GM23338 (cell line): Measurements from ENCODE around the gene GNB5. TPM values are rescaled to one million over a fixed set of nuclear protein-coding genes. Genes with fewer than 3 reads are reported as not detected.

Experiments used
- ATAC-seq: fragments of 200-7000 bp; cut with Tn5 transposase; 3 replicates; pipeline ENCODE4 v1.9.1; 2020
- DNase-seq: peaks from one replicate; pipeline ENCODE4 v3.0.0-alpha.2; 2015; ENCODE audit warnings: low spot score
- H2AFZ ChIP-seq: fragments of 200-600 bp; sonication (generic); 2 replicates; pipeline ENCODE4 v1.8.0; 2016; ENCODE audit warnings: antibody characterized with exemption, mild to moderate bottlenecking, moderate library complexity
- H3F3A ChIP-seq: fragments of 200-600 bp; sonication (generic); replicated peaks from 2 replicates; pipeline ENCODE4 v1.8.0; 2017; ENCODE audit warnings: antibody characterized with exemption, mixed run types, low read depth
- H3K27ac ChIP-seq: fragments of 200-600 bp; sonication (generic); 2 replicates; pipeline ENCODE4 v1.6.1; 2016; ENCODE audit warnings: low read depth
- H3K27me3 ChIP-seq: fragments of 200-600 bp; sonication (generic); 2 replicates; pipeline ENCODE4 v1.8.0; 2016; ENCODE audit warnings: mild to moderate bottlenecking, mixed run types, moderate library complexity; ENCODE audit not compliant: insufficient read depth
- H3K36me3 ChIP-seq: fragments of 200-600 bp; sonication (generic); 2 replicates; pipeline ENCODE4 v1.8.0; 2016; ENCODE audit warnings: mild to moderate bottlenecking; ENCODE audit not compliant: insufficient read depth
- H3K4me1 ChIP-seq: fragments of 200-600 bp; sonication (generic); 2 replicates; pipeline ENCODE4 v1.8.0; 2016; ENCODE audit warnings: mild to moderate bottlenecking, moderate library complexity; ENCODE audit not compliant: insufficient read depth
- H3K4me2 ChIP-seq: fragments of 200-600 bp; sonication (generic); 2 replicates; pipeline ENCODE4 v1.7.1; 2017; ENCODE audit warnings: mixed run types
- H3K4me3 ChIP-seq: fragments of 200-600 bp; sonication (generic); 2 replicates; pipeline ENCODE4 v1.6.1; 2016; ENCODE audit warnings: mixed run types
- H3K79me2 ChIP-seq: fragments of 200-600 bp; sonication (generic); replicated peaks from 2 replicates; pipeline ENCODE4 v1.8.0; 2017; ENCODE audit warnings: mild to moderate bottlenecking; ENCODE audit not compliant: insufficient read depth
- H3K9me2 ChIP-seq: fragments of 200-600 bp; sonication (generic); 2 replicates; pipeline ENCODE4 v1.8.0; 2017; ENCODE audit not compliant: insufficient read depth
- H4K20me1 ChIP-seq: fragments of 200-600 bp; sonication (generic); replicated peaks from 2 replicates; pipeline ENCODE4 v1.8.0; 2017; ENCODE audit warnings: mild to moderate bottlenecking; ENCODE audit not compliant: insufficient read depth
- H3K27ac Mint-ChIP-seq: 2 replicates; pipeline ENCODE4 v1.8.0; 2020; ENCODE audit warnings: inconsistent platforms, mild to moderate bottlenecking, moderate library complexity, mixed read lengths
- H3K27me3 Mint-ChIP-seq: 3 replicates; pipeline ENCODE4 v1.8.0; 2022; ENCODE audit warnings: low read depth, mild to moderate bottlenecking, moderate library complexity, mixed read lengths, inconsistent platforms; ENCODE audit not compliant: insufficient read depth, poor library complexity
- H3K36me3 Mint-ChIP-seq: 3 replicates; pipeline ENCODE4 v1.8.0; 2021; ENCODE audit warnings: low read depth, mild to moderate bottlenecking, inconsistent platforms, moderate library complexity, mixed read lengths
- H3K4me1 Mint-ChIP-seq: 3 replicates; pipeline ENCODE4 v1.8.0; 2020; ENCODE audit warnings: mild to moderate bottlenecking, inconsistent platforms, mixed read lengths
- H3K4me3 Mint-ChIP-seq: 3 replicates; pipeline ENCODE4 v1.8.0; 2021; ENCODE audit warnings: moderate library complexity, mild to moderate bottlenecking, inconsistent platforms, mixed read lengths
- H3K9me3 Mint-ChIP-seq: 3 replicates; pipeline ENCODE4 v1.8.0; 2020; ENCODE audit warnings: moderate library complexity, mild to moderate bottlenecking, inconsistent platforms, mixed read lengths
- CREB1 ChIP-seq: fragments of 250-450 bp; sonication (Bioruptor Pico); IDR thresholded peaks from 2 replicates; pipeline ENCODE4 v1.5.0; 2020; ENCODE audit warnings: low read depth, mild to moderate bottlenecking, moderate library complexity
- CTCF ChIP-seq, 2 experiments: fragments of 200-600 bp in 1 of 2; sonication (generic) in 1 of 2; conservative IDR thresholded peaks; 2 replicates each; pipeline versions ENCODE4 v1.5.1 to v1.6.1; 2016 to 2017; ENCODE audit warnings: antibody characterized with exemption in 2 of 2, low read depth in 2 of 2, mild to moderate bottlenecking in 2 of 2, moderate library complexity in 1 of 2
- ETS1 ChIP-seq: IDR thresholded peaks from 2 replicates; pipeline ENCODE4 v1.6.1; 2016; ENCODE audit warnings: antibody characterized with exemption
- EZH2 ChIP-seq: fragments of 200-600 bp; sonication (generic); IDR thresholded peaks from one replicate; pipeline ENCODE4 v1.8.0; 2017; ENCODE audit warnings: antibody characterized with exemption, mild to moderate bottlenecking, low read depth; ENCODE audit not compliant: unreplicated experiment
- EZH2phosphoT487 ChIP-seq: fragments of 200-600 bp; sonication (generic); IDR thresholded peaks from one replicate; pipeline ENCODE4 v1.8.1; 2018; ENCODE audit warnings: antibody characterized with exemption; ENCODE audit not compliant: unreplicated experiment
- JUNB ChIP-seq: IDR thresholded peaks from one replicate; pipeline ENCODE4 v1.6.1; 2016; ENCODE audit warnings: antibody characterized with exemption; ENCODE audit not compliant: unreplicated experiment
- NANOG ChIP-seq: IDR thresholded peaks from 2 replicates; pipeline ENCODE4 v1.6.1; 2016; ENCODE audit warnings: antibody characterized with exemption, borderline replicate concordance
- POLR2AphosphoS5 ChIP-seq: IDR thresholded peaks from 2 replicates; pipeline ENCODE4 v1.6.1; 2016; ENCODE audit warnings: antibody characterized with exemption, low read depth
- REST ChIP-seq: IDR thresholded peaks from one replicate; pipeline ENCODE4 v1.6.1; 2018; ENCODE audit warnings: antibody characterized with exemption; ENCODE audit not compliant: unreplicated experiment
- STAT1 ChIP-seq: IDR thresholded peaks from one replicate; pipeline ENCODE4 v1.6.1; 2016; ENCODE audit warnings: antibody characterized with exemption; ENCODE audit not compliant: unreplicated experiment
- ZNF114 ChIP-seq: fragments of 250-450 bp; sonication (Bioruptor Pico); IDR thresholded peaks from 2 replicates; pipeline ENCODE4 v1.5.0; 2020; ENCODE audit warnings: mild to moderate bottlenecking, moderate library complexity
- ZNF462 ChIP-seq: fragments of 250-450 bp; sonication (Bioruptor Pico); IDR thresholded peaks from 2 replicates; pipeline ENCODE4 v1.5.0; 2020; ENCODE audit warnings: mild to moderate bottlenecking, moderate library complexity
- polyA plus RNA-seq: library from polyadenylated mRNA; unstranded; fragments of >200 nt; fragmentation: Nextera tagmentation; extraction: Ambion mirVana; gene quantifications from 2 replicates; pipeline ENCODE4 v1.2.1, GENCODE V29; 2016
- total RNA-seq: library from RNA; depleted of rRNA; stranded (reverse); fragments of >200 nt; shearing (Covaris generic); gene quantifications from 2 replicates; pipeline ENCODE4 v1.2.3, GENCODE V29; 2014

Gene GNB5
- total and polyA plus RNA-seq, 2 experiments from 2014 or later: 23.0 to 40.8 TPM

GRCh38 chr15:52120488-52120887 lies 70.7 kb downstream of the GNB5 start:
- peaks cover 21% of the 10 kb centered on the region for H3K4me1 Mint-ChIP-seq
- Histone ChIP-seq H3K36me3 (no peaks in the 10 kb centered on the region), H3K79me2 (no peaks in the 10 kb centered on the region), H3K27ac (no peak overlapping the region), H3K9me2 (no peaks in the 10 kb centered on the region), H3F3A (no peaks in the 10 kb centered on the region), H3K4me2 (no peak overlapping the region), H3K27me3 (no peaks in the 10 kb centered on the region), H2AFZ (no peak overlapping the region), H3K4me3 (no peak overlapping the region), H3K4me1 (peaks cover 7% of the 10 kb centered on the region; the same call in 1 of the 2 replicates), H4K20me1 (no peaks in the 10 kb centered on the region)
- ATAC-seq (peak; percentile 45), DNase-seq (no peak)
- peaks cover 6% of the 10 kb centered on the region for H3K27me3 Mint-ChIP-seq
- no peak for TF ChIP-seq ETS1
- no peak for TF ChIP-seq CREB1 (CRISPR knock-in tag)
- TF ChIP-seq EZH2phosphoT487: no peak
- no peak for TF ChIP-seq POLR2AphosphoS5
- TF ChIP-seq ZNF462 (CRISPR knock-in tag): no peak
- no peak for TF ChIP-seq REST
- no peak for TF ChIP-seq EZH2
- no peak for TF ChIP-seq CTCF (conservative IDR thresholded peaks at IDR 0.05; ENCODE audit: low read depth in 2 of 2)
- TF ChIP-seq ZNF114 (CRISPR knock-in tag): no peak
- no peak for TF ChIP-seq STAT1
- TF ChIP-seq NANOG: no peak
- TF ChIP-seq JUNB: no peak
- H3K36me3 Mint-ChIP-seq: no peaks in the 10 kb centered on the region
- no peak overlapping the region for H3K4me3 Mint-ChIP-seq
- H3K9me3 Mint-ChIP-seq: no peaks in the 10 kb centered on the region
- no peak overlapping the region for H3K27ac Mint-ChIP-seq
